ENCODE results near the gene DNAH10. TPM values are rescaled to one million over a fixed set of nuclear protein-coding genes. Genes with fewer than 3 reads are reported as not detected.

DNAH10 gene
- total and polyA plus RNA-seq, 2 of the 4 experiments (the other 2 are of a cell fraction), result 0.18 to 0.22 TPM

DNA sequence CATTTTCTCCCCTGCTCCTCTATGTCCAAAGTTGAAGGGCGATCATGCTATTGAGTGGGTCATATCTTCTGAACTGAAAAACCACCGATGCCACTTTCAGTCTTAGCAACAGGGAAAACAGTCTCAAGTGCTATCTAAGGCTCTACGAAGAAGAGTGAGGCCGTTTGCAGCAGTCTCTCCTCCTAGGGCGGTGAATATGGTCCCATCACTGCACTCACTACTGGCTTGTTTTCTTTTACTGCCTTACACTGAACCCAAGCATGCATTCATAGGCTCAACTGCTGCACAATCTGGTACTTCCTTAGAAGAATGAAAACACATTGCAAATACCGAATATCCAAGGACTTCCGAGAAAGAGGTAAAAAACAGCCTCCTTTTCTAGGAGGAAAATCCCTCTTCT lies 92.1 kb downstream of the DNAH10 start:
- no peak overlapping the region for H3K18ac ChIP-seq (ENCODE audit: low read depth, low read length)
- intact Hi-C loops (cut with micrococcal nuclease) (no loop called here), in situ Hi-C loops (cut with MboI; ENCODE audit: low sequenced_read_pairs) (no loop called here), dilution Hi-C loops (cut with HindIII; ENCODE audit: low sequenced_read_pairs, unreplicated experiment) (no loop called here)
- H3K36me3 ChIP-seq (ENCODE audit: control insufficient read depth, insufficient read depth, low read length), result no peaks in the 10 kb centered on the region
- H3K9ac ChIP-seq (ENCODE audit: low read depth, low read length), result no peak overlapping the region
- no peak overlapping the region for H2BK5ac ChIP-seq (ENCODE audit: low read depth, low read length, poor library complexity, severe bottlenecking)
- no peak overlapping the region for H4K8ac ChIP-seq (ENCODE audit: low read depth in 2 of 2, low read length in 2 of 2)
- H4K91ac ChIP-seq (ENCODE audit: insufficient read depth, low read depth, low read length), result no peak overlapping the region
- H2AK9ac ChIP-seq (replicated peaks; ENCODE audit: low read depth, low read length, poor library complexity), result no peak overlapping the region
- DNase-seq, result no peak
- no TSS peak for BruUV-seq (replicated peaks)
- H2BK15ac ChIP-seq (ENCODE audit: low read depth, low read length), result no peak overlapping the region
- peaks cover 31% of the 10 kb centered on the region for H3K27me3 ChIP-seq (ENCODE audit: control insufficient read depth, insufficient read depth, low read length)
- no peak overlapping the region for H3K56ac ChIP-seq (ENCODE audit: extremely low read depth, insufficient read depth, low read length)
- no peak overlapping the region for H2AFZ ChIP-seq (replicated peaks; ENCODE audit: low read length, poor library complexity)
- ChIA-PET POLR2A (ENCODE audit: unreplicated experiment) (no interaction called here), CTCF (no interaction called here)
- no peak for TF ChIP-seq CEBPB (IDR thresholded peaks at IDR 0.05; ENCODE audit: low read depth, low read length)
- no peak for TF ChIP-seq FOS (IDR thresholded peaks at IDR 0.05; ENCODE audit: low read depth, low read length)
- TF ChIP-seq MAZ (IDR thresholded peaks at IDR 0.05; ENCODE audit: borderline replicate concordance, low read depth, low read length), result no peak
- TF ChIP-seq, protein P1, sequence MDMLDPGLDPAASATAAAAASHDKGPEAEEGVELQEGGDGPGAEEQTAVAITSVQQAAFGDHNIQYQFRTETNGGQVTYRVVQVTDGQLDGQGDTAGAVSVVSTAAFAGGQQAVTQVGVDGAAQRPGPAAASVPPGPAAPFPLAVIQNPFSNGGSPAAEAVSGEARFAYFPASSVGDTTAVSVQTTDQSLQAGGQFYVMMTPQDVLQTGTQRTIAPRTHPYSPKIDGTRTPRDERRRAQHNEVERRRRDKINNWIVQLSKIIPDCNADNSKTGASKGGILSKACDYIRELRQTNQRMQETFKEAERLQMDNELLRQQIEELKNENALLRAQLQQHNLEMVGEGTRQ (IDR thresholded peaks at IDR 0.05; ENCODE audit: low read depth, low read length), result no peak
- TF ChIP-seq CHD1 (IDR thresholded peaks at IDR 0.05; ENCODE audit: low read depth, low read length), result no peak
- no peaks in the 10 kb centered on the region for H3K9me3 ChIP-seq (ENCODE audit: control insufficient read depth, insufficient read depth, low read length)
- no peak overlapping the region for H4K5ac ChIP-seq (ENCODE audit: low read depth, low read length)
- no peak overlapping the region for H3K23ac ChIP-seq (ENCODE audit: low read depth, low read length)
- no peak overlapping the region for H3K4me3 ChIP-seq (ENCODE audit: insufficient read depth, low read depth, low read length)
- H3K4ac ChIP-seq (ENCODE audit: low read depth, low read length), result no peak overlapping the region
- no peaks in the 10 kb centered on the region for H4K20me1 ChIP-seq (ENCODE audit: insufficient read depth, low read length)
- H2AK5ac ChIP-seq (ENCODE audit: low read depth, low read length), result no peak overlapping the region
- ATAC-seq (ENCODE audit: low read depth), result no peak
- H3K4me2 ChIP-seq (ENCODE audit: low read depth, low read length), result no peak overlapping the region
- H3K14ac ChIP-seq (replicated peaks; ENCODE audit: low read depth, low read length), result no peak overlapping the region
- H3K4me1 ChIP-seq (ENCODE audit: control insufficient read depth, insufficient read depth, low read length), result no peaks in the 10 kb centered on the region
- H3K9me1 ChIP-seq (ENCODE audit: insufficient read depth, low read length), result no peaks in the 10 kb centered on the region
- 40% methylated on average over 2 of the region's 7 CpGs; no CpG with 5 or more reads in 1 of the 2 experiments for WGBS, 2 experiments (ENCODE audit: extremely low coverage in 2 of 2, insufficient read length in 1 of 2)
- no peak overlapping the region for H3K27ac ChIP-seq (ENCODE audit: insufficient read depth, low read length)
- no peak overlapping the region for H2BK120ac ChIP-seq (ENCODE audit: low read depth, low read length)
- H3K79me1 ChIP-seq (ENCODE audit: low read depth in 1 of 2, low read length in 2 of 2), result no peaks in the 10 kb centered on the region
- no peak overlapping the region for H2BK20ac ChIP-seq (ENCODE audit: low read depth, low read length)
